Measurements from ENCODE around the gene ANKRD45.

- no peak for TF ChIP-seq RFX5 (IDR thresholded peaks at IDR 0.05; ENCODE audit: low read length)
- no peak for TF ChIP-seq CTCF (IDR thresholded peaks at IDR 0.05)
- TF ChIP-seq EP300 (IDR thresholded peaks at IDR 0.05; ENCODE audit: borderline replicate concordance in 1 of 2, low read depth in 1 of 2, low read length in 1 of 2) = no peak
- no peak for TF ChIP-seq RCOR1 (IDR thresholded peaks at IDR 0.05; ENCODE audit: low read length)
These were observed 61.0 kb downstream of the ANKRD45 start for GRCh38 chr1:173608503-173609216.

Data from SK-N-SH (cell line).